ENCODE measurements around the gene OR4E1.

GRCh38 chr14:21672116-21672515, 1.5 kb downstream of the OR4E1 start:
- TF ChIP-seq CTCF (IDR thresholded peaks at IDR 0.05) = no peak
- TF ChIP-seq POLR2A (IDR thresholded peaks at IDR 0.05) = no peak
